ENCODE results near the gene CCDC124.

CCDC124 gene

GRCh38 chr19:17936379-17936778 lies 3.6 kb downstream of the CCDC124 start:
- no peak for DNase-seq

DNA sequence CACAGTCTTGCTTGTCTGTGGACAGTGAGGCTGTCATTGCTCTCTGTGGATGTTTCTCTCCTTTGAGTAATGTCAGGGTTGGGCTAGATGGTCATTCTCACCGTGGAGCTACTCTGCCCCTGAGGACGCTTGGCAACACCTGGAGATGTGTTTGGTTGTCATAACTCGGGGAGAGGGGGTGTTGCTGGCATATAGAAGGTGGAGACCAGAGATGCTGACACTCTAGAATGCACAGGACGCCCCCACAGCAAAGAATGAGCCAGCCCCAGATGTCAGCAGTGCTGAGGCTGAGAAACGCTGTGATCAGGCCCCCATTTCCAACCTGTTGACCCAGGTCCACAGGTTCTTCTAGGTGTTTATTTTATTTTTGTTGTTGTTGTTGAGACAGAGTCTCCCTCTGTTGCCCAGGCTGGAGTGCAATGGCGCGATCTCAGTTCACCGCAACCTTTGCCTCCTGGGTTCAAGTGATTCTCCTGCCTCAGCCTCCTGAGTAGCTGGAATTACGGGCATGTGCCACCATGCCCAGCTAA lies 4.6 kb downstream of the CCDC124 start:
- DNase-seq: no peak

GRCh38 chr19:17938092-17938845 lies 5.5 kb downstream of the CCDC124 start:
- peak; percentile 24 for DNase-seq

- no peak for DNase-seq
Observed at GRCh38 chr19:17942181-17942580, 9.4 kb downstream of the CCDC124 start.

GRCh38 chr19:17942582-17943273 lies 9.9 kb downstream of the CCDC124 start:
- no peak for DNase-seq

- no peak for DNase-seq
Observed at GRCh38 chr19:17943274-17944221, 10.7 kb downstream of the CCDC124 start.

DNA sequence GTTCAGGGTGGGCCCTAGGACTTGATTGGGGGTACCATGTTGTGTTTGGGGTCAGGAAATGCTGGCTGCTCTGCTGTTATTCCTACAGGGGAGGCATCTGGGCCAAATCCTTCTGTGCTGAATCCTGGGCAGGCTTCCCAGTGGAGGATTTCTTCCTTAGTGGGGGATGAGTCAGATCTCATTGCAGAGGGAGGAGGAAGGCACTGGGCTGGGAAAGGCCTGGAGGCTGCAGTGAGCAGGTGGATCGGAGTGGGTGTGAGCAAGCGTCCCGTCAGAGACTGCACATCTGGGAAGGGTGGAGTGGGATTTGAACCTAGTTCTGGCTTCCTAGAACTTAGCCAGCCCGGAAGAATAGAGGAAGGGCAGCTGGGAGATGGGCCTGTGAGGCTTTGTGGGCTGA lies 11.5 kb downstream of the CCDC124 start:
- DNase-seq: no peak

GRCh38 chr19:17946965-17947784 lies 14.4 kb downstream of the CCDC124 start:
- DNase-seq: no peak

- DNase-seq: peak; percentile 95
Observed at GRCh38 chr19:17947815-17948513, 15.1 kb downstream of the CCDC124 start.

GRCh38 chr19:17948514-17948900 lies 15.7 kb downstream of the CCDC124 start:
- no peak for DNase-seq

DNA sequence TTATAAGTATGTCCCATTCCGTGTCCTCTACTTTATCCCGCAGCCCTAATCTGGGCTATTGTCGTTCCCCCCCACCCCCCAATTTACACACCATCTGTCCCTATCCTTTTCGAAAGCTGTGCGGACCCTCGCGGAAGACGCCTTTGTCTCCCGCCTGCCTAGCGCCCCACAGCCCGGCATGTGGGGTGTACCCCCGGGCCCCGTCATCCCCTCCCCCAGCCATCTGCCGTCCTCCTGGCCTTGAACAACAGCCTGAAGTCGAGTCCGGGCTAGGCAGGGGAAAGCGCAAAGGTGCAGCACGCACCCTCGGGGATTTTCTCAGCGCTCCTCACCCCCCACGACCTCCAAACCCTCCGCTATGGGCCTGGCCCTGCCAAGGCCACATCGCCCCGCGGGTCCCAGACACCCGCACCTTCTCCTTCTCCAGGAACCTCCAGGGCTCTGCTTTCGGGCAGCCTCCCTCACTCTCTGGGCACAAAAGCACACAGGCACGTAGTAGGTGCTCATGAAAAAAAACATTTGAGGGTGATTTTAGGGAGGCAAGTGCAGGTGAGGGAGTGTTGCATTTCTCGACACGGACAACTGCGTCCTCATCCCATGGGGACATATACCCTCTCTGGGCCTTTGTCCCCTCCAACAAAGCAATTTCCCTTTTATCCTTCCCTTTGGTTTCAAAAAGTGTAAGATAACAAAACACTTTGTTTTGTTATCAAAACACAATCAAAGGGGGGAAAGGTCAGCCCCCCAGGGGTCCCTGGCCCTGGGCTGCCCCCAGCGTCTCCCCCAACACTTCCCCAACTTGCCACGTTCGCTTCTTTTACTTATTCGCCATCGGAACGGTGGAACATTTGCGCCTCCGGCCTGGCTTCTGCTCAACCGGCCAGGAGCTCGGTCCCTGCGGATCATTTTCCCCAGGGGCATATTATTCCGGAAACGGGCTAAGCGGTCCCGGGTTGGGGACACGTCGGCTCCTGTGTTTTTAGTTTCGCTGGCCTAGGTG lies 16.4 kb downstream of the CCDC124 start:
- no peak for DNase-seq

- no peak for DNase-seq
Observed at GRCh38 chr19:17949956-17950309, 17.1 kb downstream of the CCDC124 start.

- no peak for DNase-seq
Observed at GRCh38 chr19:17950310-17951156, 17.7 kb downstream of the CCDC124 start.

DNA sequence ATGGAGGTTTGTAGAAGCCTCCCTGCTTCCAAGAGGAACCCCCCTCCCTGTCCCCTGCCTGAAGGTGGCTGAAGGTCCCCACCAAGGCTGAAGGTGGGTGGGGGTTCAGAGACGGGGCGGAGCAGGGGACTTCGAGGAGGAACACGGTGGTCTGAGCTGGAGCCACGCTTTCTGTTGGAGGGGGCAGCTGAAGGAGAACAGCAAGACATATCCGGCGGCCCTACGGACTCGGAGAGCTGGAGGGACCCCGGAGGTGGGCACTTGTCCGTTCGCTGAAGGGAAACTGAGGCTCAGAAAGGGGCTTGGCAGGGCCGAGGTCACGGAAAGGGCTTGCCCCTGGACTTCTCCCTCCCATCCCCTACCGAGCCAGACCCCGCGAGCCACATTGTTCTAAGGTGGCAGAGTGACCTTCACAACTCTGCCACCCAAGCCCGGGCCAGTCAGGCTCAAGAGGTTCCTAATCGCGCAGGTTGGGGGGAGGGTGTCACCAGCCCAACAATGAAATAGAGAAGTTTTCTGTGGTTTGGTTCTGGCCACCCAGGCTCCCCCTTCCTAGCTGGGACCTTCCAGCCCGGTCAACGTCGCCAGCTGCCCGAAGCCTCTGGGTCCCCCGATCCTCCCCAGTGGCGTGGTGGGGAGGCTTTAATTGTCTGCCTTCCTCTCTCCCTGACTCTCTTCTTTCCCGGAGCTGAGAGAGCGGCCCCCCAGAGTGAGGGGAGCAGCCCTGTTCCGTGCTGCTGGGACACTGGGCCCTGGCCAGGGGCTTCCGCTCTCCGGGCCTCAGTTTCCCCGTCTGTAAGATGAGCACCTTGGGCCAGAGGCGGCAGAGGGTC lies 18.6 kb downstream of the CCDC124 start:
- DNase-seq: no peak

DNA sequence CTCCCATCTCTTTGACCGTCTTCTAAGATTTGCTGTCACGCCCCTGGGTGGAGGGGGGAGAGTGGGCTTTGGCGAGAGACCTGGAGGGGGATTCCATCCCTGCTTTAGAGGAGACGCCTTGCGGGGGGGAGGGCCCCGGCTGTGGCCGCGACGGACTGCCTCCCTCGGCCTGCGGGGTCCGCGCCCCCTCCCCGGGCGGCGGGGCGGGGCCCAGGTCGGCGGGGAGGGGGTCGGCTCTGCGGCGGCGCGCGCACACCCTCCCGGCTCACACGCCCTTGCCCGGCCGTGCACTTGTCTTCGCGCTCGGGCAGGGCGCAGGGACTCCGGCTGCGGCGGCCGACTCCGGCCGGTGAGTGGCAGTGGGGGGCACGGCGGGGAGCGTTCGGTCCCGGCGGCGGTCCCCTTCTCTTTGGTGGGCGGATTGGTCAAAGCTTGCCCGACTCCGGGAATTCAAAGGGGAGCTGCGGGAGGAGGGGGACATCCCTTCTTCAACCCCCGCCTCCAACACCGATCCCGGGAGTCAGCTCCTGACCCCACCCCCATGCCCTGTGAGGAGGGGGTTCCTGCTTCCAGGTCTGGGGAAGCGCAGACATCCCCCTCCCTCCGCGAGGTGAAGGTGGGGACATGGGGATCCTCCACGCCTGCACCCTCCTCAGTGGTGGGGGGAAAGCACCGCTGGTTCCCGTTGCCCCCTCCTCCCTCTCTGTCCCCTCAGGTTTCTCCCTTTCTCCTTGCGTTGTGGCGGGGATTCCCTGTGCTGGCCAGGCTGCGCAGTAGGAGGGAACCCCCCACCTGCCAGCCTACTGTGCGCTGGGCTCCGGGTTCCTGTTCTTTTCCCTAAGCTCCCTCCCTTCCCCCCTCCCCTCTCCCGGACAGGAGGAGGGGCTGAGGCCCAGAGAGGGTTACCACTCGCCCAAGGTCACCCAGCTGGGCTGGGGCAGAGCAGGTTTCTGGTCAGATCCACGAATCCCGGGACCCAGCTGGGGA lies 19.5 kb downstream of the CCDC124 start:
- no peak for DNase-seq

GRCh38 chr19:17953316-17953801 lies 20.5 kb downstream of the CCDC124 start:
- no peak for DNase-seq

GRCh38 chr19:17953869-17954268 lies 21.1 kb downstream of the CCDC124 start:
- no peak for DNase-seq

Measured in NCI-H345 (cell line).